ENCODE results near the gene STX1A. TPM values are rescaled to one million over a fixed set of nuclear protein-coding genes. Genes with fewer than 3 reads are reported as not detected.

The STX1A gene
- total RNA-seq, 1 donor from 2014 or later, result 19.3 TPM

DNA sequence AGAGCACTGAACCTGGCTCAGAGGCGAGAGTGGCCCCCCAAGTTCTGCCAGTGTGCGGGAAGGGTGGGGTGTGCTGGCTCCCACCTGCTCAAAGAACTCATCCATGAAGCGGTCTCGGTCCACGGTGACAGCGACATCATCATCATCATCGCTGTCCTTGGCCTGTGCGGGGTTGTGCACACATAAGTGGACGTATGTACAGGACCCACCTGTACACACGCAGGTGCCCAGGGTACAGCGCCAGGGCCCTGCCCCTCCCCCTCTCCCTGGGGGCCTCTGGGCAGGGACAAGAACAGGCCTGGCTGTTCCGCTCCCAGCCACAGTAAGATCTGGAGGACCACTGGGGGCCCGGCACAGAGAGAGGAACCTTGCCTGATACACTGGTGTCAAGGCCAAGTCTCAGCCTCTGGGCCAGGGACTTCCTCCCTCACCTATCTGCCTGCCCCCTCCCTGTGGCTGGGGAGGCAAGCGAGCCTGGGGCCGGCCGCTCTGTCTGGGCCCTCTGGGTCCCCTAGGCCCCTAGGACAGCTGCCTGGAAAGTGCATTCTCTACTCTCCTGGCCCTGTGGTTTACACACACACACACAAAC, 10.4 kb downstream of the STX1A start:
- DNase-seq (ENCODE audit: low read depth), result no peak

DNA sequence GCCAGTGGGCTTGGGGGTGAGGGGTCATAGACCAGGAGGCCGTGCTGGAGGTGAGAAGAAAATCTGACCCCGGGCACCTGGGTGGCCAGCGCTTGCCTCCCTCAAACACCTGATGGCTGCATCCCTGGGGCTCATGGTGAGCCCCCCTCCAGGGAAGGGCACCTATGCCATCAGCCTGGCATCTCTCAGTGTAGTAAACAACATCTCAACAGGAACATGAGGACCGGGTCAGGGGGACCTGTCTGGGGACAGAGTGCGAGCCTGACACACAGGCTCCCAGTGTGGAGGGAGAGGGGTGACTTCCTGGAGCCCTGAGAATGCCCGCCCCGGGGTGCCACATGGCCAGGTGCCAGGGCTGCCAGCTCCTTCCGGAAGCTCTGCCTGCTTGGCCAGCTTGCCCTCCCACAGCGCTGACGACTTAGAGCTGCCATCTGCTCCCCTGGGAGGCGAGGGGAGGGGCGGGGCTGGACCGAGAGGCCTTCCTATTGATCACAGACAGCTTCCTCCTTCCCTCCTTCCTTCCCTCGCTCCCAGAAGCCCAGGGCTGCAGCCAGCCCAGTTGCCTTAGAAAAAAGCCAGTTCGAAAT, 12.3 kb downstream of the STX1A start:
- DNase-seq (ENCODE audit: low read depth), result no peak

DNA sequence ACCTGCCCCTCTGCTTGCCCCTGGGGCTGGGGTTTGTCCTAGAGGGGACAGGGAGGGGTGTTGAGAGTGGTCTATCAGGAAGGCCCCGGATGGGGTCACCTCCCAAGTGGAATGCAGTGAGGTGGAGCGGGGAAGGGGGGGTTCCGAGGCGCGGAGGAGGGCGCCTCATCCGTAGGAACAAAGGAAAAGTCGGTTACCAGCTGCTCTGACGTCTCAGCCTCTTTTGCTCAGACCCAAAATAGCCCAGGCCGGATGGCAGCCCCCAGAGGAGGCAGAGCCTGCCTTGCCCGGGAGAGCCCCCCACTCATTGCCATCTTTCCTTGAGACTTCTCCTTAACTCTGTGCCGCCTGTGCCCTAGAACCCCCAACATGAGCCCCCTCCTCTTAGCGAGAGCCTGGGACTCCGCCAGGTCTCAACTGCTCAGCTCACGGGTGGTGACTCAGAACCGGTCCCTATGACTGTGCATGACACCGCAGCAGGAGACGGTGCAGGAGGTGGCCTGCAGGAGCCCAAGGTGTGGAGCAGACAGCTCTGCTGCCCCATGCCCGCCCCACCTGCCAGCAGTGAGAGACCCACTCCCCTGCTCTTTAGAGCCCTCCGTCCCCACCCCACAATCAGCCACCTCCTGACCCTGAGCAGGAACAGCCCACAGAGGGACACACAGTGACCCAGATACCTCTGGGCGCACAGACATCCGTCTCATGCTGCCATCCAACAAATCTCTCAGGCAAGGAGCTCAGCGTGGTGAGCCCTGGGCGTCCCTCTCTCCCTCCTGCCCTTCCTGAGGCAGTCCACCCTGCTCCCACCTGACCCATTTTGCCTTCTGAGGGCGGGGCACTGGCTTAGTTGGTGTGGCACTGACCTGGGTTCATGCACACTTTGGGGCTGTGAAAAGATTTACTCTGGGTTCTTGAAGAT, 13.1 kb downstream of the STX1A start:
- DNase-seq (ENCODE audit: low read depth), result no peak

DNA sequence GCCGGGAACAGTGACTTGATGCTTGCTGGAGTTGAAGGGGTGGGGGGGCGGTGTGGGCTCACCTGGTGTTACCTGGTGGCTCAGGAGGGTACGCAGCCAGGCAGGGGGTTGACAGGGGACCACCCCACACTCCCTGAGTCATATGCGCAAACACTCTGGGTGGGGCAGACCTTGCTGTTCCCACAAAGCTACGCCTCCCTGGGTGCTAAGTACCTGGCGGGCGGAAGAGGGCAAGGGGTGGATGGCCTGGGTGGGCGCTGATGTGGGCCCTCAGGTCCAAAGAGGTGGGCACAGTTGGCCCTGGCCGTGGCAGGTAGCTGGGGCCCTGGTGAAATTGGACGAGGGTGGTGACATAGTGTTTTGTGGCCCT, 13.9 kb downstream of the STX1A start:
- no peak for DNase-seq (ENCODE audit: low read depth)

DNA sequence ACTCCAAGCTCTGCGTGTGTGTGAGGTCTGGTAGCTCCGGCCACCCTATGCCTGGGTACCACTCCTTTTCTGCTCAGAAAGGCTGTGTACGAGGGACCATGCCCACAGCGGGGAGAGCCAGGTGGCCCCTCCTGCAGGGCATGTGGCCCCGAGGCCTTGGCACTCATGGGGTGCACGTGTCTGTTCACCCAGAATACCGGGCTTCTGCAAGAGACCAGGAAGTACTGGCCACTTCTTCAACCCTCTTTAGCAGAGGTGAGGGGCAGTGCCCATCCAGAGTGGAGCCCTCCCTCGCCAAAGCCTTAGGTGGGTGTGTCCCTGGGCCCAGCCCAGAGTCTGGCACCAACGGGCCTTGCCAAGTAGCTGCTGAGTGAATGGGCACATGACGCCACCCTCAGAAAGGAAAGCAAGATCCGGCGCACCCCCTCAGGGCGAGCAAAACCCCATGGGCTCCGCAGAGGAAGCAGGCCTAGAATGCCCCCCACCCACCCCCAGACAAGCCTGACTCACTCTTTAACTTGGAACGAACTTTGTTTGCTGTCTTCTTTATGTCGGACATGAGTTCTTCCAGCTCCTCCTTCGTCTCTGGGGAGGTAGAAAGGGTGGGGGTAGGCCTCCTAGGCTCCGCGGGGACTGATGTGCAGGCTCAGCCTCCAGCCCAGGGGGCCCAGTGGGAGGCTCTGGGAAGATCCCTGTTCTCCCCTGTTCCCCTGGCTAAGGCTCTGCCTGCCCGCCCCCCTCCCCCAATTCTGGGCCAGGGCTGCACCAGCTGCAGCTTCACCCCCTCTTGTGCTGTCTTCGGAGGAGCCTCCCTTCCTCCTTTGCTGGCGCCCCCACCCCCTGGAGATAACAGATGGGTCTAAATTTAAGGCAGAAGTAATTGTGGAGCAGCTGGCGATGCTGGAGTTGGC, 14.6 kb downstream of the STX1A start:
- peak; percentile 21 for DNase-seq (ENCODE audit: low read depth)

DNA sequence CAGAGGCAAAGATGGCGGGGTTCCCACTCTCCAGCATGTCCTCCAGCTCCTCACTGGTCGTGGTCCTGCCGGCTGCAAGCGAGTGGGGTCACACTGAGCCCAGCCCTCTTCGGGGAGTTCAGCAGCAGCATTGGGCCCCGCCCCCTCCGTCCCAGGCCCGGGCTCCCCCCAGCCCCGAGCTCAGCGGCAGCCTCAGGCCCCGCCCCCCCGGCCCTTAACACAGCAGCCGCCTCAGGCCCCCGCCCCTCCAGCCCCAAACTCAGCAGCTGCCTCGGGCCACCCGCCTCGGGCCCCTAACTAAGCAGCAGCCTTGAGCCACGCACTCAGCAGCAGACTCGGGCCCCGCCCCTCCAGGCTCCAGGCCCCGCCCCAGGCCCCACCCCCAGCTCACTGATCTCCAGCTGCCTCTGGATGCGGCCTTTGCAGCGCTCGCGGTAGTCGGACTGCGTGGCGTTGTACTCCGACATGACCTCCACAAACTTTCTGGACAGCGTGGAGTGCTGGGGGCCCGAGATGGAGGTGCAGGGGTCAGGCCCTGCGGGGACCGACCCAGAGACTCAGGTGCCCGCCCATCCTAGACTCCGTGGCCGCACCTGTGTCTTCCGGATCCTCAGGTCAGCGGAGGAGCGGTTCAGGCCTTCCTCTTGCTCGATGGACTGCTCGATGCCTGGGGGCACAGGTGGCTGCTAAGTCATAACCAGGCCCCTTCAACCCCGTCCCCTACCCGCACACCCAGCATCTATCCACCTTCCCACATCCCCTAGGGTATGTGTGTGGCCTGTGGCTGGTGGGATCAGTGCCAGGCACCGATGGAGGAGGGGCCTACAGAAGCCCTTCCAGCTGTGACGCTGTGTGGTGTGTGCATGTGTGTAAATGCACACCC, 15.5 kb downstream of the STX1A start:
- no peak for DNase-seq (ENCODE audit: low read depth)

DNA sequence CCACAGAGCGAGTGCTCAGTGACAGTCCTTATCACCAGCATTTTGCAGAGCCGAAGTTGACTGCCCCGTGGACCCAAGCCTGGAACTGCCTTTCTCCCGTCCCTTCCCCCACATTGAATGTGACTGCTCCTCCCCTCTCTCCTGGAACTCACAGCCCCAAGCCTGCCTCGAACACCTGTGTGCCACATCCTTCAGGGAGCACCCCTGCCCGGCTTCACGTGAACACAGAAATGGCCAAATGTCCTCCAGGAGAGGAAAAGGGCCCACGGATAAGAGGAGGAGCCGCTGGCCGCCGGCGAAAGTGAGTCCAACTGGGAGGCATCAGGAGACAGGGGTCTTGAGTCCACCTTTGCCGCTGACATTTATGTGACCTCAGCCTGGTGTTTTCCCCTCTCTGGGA, 16.2 kb downstream of the STX1A start:
- no peak for DNase-seq (ENCODE audit: low read depth)

DNA sequence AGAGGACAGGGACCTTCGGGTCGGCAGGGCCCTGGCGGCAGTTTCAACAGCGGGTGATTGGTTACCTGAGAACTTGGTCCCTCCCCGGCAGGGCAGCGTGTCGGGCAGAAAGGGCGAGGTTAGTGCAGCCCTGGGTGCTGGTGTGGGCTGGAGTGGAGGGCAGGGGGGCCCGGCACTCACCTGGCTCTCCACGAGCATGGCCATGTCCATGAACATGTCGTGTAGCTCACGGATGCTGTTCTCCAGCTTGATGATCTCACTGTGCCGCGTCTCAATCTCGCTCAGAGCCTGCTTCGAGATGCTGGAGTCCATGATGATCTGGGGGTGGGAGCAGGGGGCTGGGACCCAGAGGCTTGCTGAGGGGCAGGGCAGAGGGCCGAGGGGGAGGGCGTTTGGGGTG, 16.8 kb downstream of the STX1A start:
- no peak for DNase-seq (ENCODE audit: low read depth)

DNA sequence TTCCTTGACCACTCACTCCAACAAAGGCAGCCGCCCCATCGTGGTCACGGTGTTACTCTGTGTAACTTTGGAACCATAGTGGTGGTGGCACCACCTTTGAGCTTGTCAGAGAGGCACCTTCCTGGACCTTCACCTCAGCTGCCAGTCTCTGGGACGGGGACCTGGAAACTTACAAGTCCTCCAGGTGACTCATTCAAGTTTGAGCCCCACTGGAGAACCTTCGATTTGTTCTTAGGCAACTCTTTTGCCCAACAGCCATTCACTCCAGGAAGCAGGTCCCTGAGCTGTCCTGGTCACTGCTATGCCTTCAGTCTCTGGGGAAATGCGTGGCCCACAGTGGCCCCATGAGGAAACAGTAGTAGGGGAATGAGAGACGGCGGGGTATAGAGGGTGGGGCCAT, 17.2 kb downstream of the STX1A start:
- DNase-seq (ENCODE audit: low read depth), result no peak

DNA sequence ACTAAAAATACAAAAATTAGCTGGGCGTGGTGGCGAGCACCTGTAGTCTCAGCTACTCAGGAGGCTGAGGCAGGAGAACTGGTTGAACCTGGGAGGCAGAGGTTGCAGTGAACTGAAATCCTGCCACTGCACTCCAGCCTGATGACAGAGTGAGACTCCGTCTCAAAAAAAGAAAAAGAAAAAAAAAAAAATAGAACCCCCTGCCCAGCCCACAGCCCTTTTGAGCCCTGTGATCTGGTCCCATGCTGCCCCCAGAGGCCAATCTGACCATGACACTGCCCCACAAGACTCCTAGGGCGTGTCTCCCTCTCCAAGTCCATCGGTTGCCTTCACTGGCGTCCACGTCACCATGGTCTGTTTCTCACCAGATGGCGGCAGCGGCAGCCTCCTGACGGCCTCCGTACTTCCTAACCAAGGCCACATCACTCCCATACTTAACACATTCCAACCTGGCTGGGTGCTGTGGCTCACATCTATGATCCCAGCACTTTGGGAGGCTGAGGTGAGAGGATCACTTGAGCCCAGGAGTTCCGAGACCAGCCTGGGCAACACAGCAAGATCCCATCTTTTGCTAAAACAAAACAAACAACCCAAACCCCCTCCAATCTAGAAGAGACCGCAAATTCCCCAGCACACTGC, 18.0 kb downstream of the STX1A start:
- peak; percentile 48 for DNase-seq (ENCODE audit: low read depth)

DNA sequence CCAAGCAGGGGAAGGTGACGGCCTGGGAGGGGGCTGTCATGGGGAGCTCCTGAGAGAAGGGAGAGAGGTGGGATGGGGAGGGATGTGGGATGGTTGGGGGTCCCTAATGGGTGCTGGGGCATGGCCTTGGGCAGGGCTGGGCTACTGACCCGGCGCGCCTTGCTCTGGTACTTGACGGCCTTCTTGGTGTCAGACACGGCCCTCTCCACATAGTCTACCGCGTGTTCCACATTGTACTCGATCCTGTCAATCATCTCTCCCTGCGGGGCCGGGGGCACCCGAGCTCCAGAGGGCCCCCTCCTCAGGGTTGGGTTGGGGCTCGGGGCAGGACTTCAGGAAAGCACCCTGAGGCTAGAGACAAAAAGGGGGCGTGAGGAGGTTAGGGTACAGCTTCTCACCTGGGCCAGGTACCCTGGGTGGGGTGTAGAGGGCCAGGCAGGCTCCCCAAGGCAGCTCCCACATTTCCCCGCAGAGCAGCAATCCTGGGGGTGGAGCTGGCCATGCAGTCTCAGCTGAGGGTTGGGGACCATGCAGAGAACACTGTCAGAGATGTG, 18.8 kb downstream of the STX1A start:
- DNase-seq (ENCODE audit: low read depth), result no peak

DNA sequence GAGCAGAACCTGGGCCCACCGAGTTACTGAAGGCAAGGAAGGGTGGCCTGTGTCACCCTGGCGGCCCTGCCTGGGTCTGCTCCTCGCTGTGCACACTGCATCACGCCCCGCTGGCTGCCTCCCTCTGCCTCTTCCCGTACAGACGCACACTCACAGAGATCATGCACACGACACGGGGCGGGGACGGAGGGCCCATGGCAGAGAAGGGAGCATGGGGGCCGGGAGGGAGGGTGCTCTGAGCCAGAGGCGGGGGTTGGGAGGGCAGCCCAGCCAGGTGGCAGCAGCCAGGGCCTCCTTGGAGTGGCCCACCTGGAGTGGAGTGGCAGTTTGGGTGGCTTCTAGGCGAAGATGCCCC, 19.4 kb downstream of the STX1A start:
- DNase-seq (ENCODE audit: low read depth), result no peak

DNA sequence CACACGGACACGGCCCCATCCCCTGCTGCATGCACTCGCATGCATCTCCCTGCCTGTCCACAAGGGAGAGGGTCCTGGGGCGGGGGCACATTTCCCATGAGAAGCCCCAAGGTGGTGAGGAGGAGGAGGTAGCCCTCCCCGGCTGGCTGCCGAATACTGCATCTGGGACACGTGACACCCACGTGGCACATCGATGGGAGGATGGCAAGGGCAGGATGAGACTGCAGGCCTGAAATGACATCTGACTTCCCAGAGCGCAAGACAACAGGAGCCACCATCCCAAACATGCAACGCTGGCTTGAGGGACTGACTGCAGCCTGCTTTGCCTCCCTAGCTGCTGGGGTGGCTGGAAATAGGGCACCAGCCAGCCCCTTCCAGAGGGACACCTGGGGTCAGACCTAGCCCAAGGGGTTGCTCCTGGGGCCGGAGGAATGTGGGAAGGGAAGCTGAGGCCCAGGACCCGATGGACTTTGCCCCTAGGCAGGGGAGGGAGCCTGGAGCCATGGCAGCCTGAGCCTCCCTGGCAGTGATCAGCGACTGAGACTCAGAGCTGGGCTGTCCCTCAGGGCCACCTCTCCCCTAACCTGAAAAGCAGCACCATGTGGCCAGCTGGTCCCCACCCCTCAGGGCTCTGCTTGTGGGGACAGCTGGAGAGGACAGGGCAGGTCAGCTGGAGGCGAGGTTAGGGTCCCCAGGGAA, 19.9 kb downstream of the STX1A start:
- no peak for DNase-seq (ENCODE audit: low read depth)

DNA sequence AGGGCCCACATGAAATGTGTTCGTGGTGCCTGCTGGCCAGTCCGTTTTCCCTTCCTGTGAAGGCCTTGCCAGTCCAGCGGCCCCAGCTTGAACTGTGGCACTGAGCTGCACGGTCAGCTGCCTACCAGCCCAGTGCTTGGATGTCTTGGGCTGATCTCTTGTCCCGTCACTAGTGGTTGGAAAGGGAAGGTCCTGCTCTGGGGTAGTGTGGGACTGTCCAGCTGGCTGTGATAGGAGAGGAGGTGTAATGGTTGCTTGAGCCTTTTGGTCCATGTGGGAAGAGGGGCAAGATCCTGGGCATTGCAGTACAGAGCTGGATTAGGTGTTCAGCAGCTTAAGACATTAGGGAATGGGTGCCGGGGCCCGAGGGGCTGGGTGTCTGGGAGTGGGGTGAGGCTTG, 21.1 kb downstream of the STX1A start:
- no peak for DNase-seq (ENCODE audit: low read depth)

DNA sequence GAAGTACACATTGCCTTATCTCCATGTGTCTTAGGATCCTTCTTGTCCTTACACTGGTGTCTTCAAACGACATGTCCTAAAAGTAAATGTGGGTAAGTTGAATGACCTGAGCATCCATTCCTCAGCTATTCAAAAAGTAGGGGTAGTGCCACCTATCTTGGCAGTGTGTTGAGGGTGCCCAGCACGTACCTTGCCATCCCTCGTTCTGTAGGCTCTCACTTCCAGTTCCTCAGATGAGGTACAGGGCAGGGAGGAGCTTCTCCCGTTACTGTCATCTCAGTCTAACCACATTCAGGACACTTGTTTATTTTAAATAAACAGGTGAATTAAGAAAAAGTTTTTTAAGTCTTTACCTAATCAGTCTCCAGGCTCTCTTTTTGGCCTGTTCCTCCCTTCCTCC, 23.1 kb downstream of the STX1A start:
- no peak for DNase-seq (ENCODE audit: low read depth)

DNA sequence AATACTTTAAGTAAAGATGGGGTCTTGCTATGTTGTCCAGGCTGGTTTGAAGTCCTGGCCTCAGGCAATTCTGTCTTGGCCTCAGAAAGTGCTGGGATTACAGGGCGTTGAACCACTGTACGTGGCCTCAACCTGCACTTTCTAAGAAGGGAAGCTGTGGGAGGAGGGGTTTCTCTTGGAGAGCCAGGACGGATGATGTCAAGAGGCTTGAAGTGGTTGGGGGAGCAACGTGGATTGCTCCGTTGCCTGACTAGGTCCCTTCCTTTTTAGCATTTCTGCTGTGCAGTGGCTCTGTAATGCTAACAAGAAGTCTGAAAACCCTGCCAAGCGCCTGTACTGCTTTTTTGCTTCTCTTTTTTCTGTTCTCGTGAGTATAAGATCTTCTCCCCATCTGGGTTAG, 28.8 kb downstream of the STX1A start:
- no peak for DNase-seq (ENCODE audit: low read depth)

DNA sequence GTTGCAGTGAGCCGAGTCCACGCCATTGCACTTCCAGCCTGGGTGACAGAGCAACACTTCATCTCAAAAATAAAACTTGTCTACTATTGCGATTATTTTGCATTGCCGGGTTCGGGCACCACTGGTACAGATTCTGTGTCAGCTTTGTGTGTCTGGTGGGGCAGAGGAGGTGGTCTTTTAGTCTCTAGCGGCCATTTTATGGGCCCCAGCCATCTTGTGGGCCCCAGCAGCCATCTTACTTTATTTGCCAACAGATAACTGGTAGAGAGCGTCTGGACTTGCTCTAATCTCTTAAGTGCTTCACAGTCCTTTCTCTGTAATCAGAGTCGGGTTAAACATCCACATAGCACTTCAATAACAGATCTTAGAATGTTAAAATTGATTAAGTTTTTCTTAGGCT, 31.2 kb downstream of the STX1A start:
- no peak for DNase-seq (ENCODE audit: low read depth)

DNA sequence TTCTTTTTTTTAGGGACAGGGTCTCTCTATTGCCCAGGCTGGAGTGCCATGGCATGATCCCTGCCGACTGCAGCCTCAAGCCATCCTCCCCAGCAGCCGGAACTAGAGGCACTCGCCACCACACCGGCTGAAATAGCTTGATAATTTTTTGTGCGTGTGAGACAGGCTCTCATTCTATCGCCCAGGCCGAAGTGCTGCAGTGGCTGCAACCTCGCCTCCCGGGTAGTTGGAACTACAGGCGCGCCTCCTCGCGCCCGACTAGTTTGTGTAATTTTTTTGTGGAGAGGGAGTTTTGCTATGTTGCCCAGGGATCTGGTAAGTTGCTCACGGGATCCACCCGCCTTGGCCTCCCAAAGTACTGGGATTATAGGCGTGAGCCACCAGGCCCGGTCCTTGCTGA, 34.2 kb downstream of the STX1A start:
- DNase-seq (ENCODE audit: low read depth), result no peak
